Neural progenitor cell (in vitro differentiated cells): Measurements from ENCODE around the gene ATP1B3. TPM values are rescaled to one million over a fixed set of nuclear protein-coding genes. Genes with fewer than 3 reads are reported as not detected.

Experiments used
- DNase-seq: peaks from one replicate; pipeline ENCODE4 v3.0.0-alpha.2; 2016; ENCODE audit warnings: low spot score
- H2AFZ ChIP-seq: fragments of 200-600 bp; sonication (generic); replicated peaks from 2 replicates; pipeline ENCODE4 v1.6.1; 2016; ENCODE audit warnings: antibody characterized with exemption
- H3F3A ChIP-seq: fragments of 200-600 bp; sonication (generic); 2 replicates; pipeline ENCODE4 v1.6.1; 2016; ENCODE audit warnings: antibody characterized with exemption, low read depth
- H3K27ac ChIP-seq: fragments of 200-600 bp; sonication (generic); 2 replicates; pipeline ENCODE4 v1.5.1; 2016; ENCODE audit warnings: mild to moderate bottlenecking
- H3K27me3 ChIP-seq: fragments of 200-600 bp; sonication (generic); 2 replicates; pipeline ENCODE4 v1.6.1; 2016; ENCODE audit warnings: mild to moderate bottlenecking, moderate library complexity
- H3K36me3 ChIP-seq: fragments of 200-600 bp; sonication (generic); 2 replicates; pipeline ENCODE4 v1.5.1; 2016
- H3K4me1 ChIP-seq: fragments of 200-600 bp; sonication (generic); 2 replicates; pipeline ENCODE4 v1.6.1; 2016; ENCODE audit warnings: mixed run types
- H3K4me2 ChIP-seq: fragments of 200-600 bp; sonication (generic); 2 replicates; pipeline ENCODE4 v1.6.1; 2016
- H3K4me3 ChIP-seq: fragments of 200-600 bp; sonication (generic); 2 replicates; pipeline ENCODE4 v1.5.1; 2016
- H3K79me2 ChIP-seq: fragments of 200-600 bp; sonication (generic); 2 replicates; pipeline ENCODE4 v1.6.1; 2016; ENCODE audit warnings: low read depth
- H3K9ac ChIP-seq: fragments of 200-600 bp; sonication (generic); 2 replicates; pipeline ENCODE4 v1.6.1; 2016
- H3K9me3 ChIP-seq: fragments of 200-600 bp; sonication (generic); 2 replicates; pipeline ENCODE4 v1.5.1; 2016; ENCODE audit warnings: low read depth
- H4K20me1 ChIP-seq: fragments of 200-600 bp; sonication (generic); 2 replicates; pipeline ENCODE4 v1.6.1; 2016; ENCODE audit warnings: low read depth
- H3K27ac Mint-ChIP-seq: 3 replicates; pipeline ENCODE4 v1.8.0; 2021; ENCODE audit warnings: mixed read lengths
- H3K27me3 Mint-ChIP-seq: 2 replicates; pipeline ENCODE4 v1.8.0; 2022; ENCODE audit warnings: low read depth, mild to moderate bottlenecking, inconsistent platforms, moderate library complexity, mixed read lengths; ENCODE audit not compliant: insufficient read depth
- H3K36me3 Mint-ChIP-seq: 3 replicates; pipeline ENCODE4 v1.8.0; 2021; ENCODE audit warnings: mixed read lengths
- H3K4me1 Mint-ChIP-seq: 3 replicates; pipeline ENCODE4 v1.8.0; 2021; ENCODE audit warnings: mixed read lengths
- H3K4me3 Mint-ChIP-seq: 3 replicates; pipeline ENCODE4 v1.8.0; 2021; ENCODE audit warnings: mild to moderate bottlenecking, moderate library complexity, mixed read lengths
- H3K9me3 Mint-ChIP-seq: 3 replicates; pipeline ENCODE4 v1.8.0; 2020; ENCODE audit warnings: mixed read lengths
- EZH2 ChIP-seq: fragments of 200-600 bp; sonication (generic); IDR thresholded peaks from 2 replicates; pipeline ENCODE4 v1.6.1; 2017; ENCODE audit warnings: antibody characterized with exemption, mild to moderate bottlenecking, moderate library complexity
- EZH2phosphoT487 ChIP-seq: fragments of 200-600 bp; sonication (generic); IDR thresholded peaks from 2 replicates; pipeline ENCODE4 v1.6.1; 2017; ENCODE audit warnings: antibody characterized with exemption
- total RNA-seq: library from RNA; depleted of rRNA; stranded (reverse); fragments of >200 nt; gene quantifications from 2 replicates; pipeline ENCODE4 v1.2.3, GENCODE V29; 2015; ENCODE audit warnings: low replicate concordance
- TF ChIP-seq, protein P1 (sequence below): fragments of 200-600 bp; sonication (generic); IDR thresholded peaks from 2 replicates; pipeline ENCODE4 v1.5.1; 2017; ENCODE audit warnings: antibody characterized with exemption, mild to moderate bottlenecking

Gene ATP1B3
- total RNA-seq, 1 donor from 2014 or later = 95.6 TPM

DNA sequence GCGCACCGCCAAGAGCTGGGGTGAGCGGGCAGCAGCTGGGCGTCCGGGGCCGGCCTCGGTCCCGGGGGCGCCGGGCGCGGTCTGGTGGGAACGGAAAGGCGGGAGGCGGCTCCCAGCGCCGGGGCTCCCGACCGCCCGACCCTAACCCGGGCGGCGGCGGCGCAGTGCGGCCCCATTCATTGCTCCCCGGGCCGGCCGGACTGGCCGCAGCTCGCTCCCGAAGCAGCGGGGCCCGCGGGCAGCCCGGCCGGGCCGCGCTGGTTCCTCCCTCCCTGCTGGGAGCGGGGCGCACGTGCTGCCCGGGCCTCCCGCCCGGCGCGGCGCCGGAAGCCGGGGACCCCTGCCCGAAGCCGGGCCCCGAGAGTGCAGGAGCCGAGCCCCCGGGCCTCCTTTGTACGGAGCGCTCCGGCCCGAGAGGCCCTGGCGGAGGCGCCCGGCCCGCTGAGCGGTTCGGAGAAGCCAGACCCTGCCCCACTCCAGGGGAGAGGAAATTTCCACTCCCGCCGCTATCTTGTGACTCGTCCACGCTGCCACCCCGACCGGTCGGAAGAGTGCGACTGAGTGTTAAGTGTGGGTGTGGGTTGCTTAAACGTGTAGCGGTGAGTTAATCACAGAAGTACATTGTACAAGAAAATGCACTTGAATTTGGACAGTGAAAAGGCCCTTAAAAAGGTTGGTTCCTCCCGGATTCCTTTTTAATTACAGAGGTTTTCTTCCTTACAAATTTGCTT, 613 bp downstream of the ATP1B3 start:
- Mint-ChIP-seq H3K36me3 (no peaks in the 10 kb centered on the region), H3K4me3 (peak overlapping the region; percentile 93), H3K27me3 (peaks cover 5% of the 10 kb centered on the region), H3K4me1 (peaks cover 26% of the 10 kb centered on the region), H3K27ac (peak overlapping the region; percentile 82), H3K9me3 (no peaks in the 10 kb centered on the region)
- Histone ChIP-seq H3K4me2 (peak overlapping the region; percentile 93), H3K4me1 (peaks cover 16% of the 10 kb centered on the region), H2AFZ (peak overlapping the region; percentile 80), H3K79me2 (peaks cover 50% of the 10 kb centered on the region), H3K9ac (peak overlapping the region; percentile 81), H3K36me3 (no peaks in the 10 kb centered on the region), H3K4me3 (peak overlapping the region; percentile 93), H3K27ac (peak overlapping the region; percentile 95), H3K9me3 (no peaks in the 10 kb centered on the region), H3F3A (peaks cover 17% of the 10 kb centered on the region), H4K20me1 (peaks cover 37% of the 10 kb centered on the region), H3K27me3 (peaks cover 9% of the 10 kb centered on the region)
- TF ChIP-seq EZH2 (no peak), EZH2phosphoT487 (no peak)
- TF ChIP-seq, protein P1, sequence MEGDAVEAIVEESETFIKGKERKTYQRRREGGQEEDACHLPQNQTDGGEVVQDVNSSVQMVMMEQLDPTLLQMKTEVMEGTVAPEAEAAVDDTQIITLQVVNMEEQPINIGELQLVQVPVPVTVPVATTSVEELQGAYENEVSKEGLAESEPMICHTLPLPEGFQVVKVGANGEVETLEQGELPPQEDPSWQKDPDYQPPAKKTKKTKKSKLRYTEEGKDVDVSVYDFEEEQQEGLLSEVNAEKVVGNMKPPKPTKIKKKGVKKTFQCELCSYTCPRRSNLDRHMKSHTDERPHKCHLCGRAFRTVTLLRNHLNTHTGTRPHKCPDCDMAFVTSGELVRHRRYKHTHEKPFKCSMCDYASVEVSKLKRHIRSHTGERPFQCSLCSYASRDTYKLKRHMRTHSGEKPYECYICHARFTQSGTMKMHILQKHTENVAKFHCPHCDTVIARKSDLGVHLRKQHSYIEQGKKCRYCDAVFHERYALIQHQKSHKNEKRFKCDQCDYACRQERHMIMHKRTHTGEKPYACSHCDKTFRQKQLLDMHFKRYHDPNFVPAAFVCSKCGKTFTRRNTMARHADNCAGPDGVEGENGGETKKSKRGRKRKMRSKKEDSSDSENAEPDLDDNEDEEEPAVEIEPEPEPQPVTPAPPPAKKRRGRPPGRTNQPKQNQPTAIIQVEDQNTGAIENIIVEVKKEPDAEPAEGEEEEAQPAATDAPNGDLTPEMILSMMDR = no peak
- peak; percentile 77 for DNase-seq

DNA sequence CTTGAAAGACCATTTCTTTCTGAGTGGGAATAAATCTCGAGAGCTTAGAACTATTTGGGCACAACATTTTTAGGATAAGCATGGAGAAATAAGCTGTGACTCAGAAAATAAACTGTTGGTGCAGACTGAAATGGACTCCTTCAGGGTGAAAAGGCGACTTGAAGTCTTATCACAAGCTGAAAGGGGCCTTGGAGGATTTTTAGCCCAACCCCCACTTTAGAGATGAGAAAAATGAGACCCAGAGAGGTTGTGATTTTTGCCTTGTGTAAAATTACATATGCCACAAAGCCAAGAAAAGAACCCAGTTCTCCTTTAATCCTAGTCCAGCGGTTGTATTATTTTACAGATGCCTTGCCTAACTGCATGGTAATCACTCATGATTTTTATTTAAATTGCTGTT, 1.5 kb downstream of the ATP1B3 start:
- Histone ChIP-seq H3K9ac (peak overlapping the region; percentile 81), H3K27ac (no peak overlapping the region)
- no peak for TF ChIP-seq EZH2
- TF ChIP-seq, protein P1 = no peak
- TF ChIP-seq EZH2phosphoT487 = no peak

DNA sequence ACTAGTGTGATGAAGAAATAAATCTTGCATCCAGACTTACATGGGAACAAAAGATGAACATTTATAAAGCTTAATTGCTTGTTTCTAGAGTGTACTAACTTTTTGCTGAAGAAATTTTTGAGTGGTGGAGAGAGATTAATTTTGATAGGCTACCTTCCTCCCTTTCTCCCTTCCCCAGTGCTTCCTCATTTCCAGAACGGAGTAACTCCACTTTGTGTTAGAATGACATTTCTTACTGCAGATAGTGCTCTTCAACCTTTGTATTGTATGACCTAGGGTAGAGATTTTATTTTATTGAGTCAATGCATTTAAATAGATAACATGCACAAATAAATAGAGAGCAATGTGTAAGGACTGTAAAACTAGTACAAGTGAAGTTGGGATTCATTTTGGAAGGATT, 1.9 kb downstream of the ATP1B3 start:
- H4K20me1 ChIP-seq = peaks cover 49% of the 10 kb centered on the region
- peaks cover 17% of the 10 kb centered on the region for H3F3A ChIP-seq
- H3K79me2 ChIP-seq = peaks cover 63% of the 10 kb centered on the region
- no peak overlapping the region for H3K27ac ChIP-seq
- peaks cover 9% of the 10 kb centered on the region for H3K27me3 ChIP-seq
- H3K36me3 Mint-ChIP-seq = peaks cover 6% of the 10 kb centered on the region
- peaks cover 16% of the 10 kb centered on the region for H3K4me1 ChIP-seq
- TF ChIP-seq EZH2phosphoT487 = no peak
- TF ChIP-seq, protein P1 = no peak
- no peak for TF ChIP-seq EZH2
- H2AFZ ChIP-seq = no peak overlapping the region
- no peaks in the 10 kb centered on the region for H3K36me3 ChIP-seq
- peaks cover 7% of the 10 kb centered on the region for H3K27me3 Mint-ChIP-seq
- peak overlapping the region; percentile 93 for H3K4me2 ChIP-seq
- no peaks in the 10 kb centered on the region for H3K9me3 Mint-ChIP-seq
- peak overlapping the region; percentile 93 for H3K4me3 Mint-ChIP-seq
- H3K9ac ChIP-seq = no peak overlapping the region
- H3K4me1 Mint-ChIP-seq = peaks cover 26% of the 10 kb centered on the region
- DNase-seq = no peak
- H3K27ac Mint-ChIP-seq = no peak overlapping the region
- H3K9me3 ChIP-seq = no peaks in the 10 kb centered on the region
- peak overlapping the region; percentile 93 for H3K4me3 ChIP-seq

More for the DNA sequence above, 1.5 kb downstream of the ATP1B3 start:
- peaks cover 9% of the 10 kb centered on the region for H3K27me3 ChIP-seq
- peaks cover 45% of the 10 kb centered on the region for H4K20me1 ChIP-seq
- Mint-ChIP-seq H3K4me1 (peaks cover 26% of the 10 kb centered on the region), H3K9me3 (no peaks in the 10 kb centered on the region), H3K27me3 (peaks cover 7% of the 10 kb centered on the region), H3K4me3 (peak overlapping the region; percentile 93), H3K27ac (peak overlapping the region; percentile 82), H3K36me3 (peaks cover 4% of the 10 kb centered on the region)
- no peaks in the 10 kb centered on the region for H3K9me3 ChIP-seq
- peak overlapping the region; percentile 93 for H3K4me2 ChIP-seq
- DNase-seq = peak; percentile 28
- H3K4me1 ChIP-seq = peaks cover 16% of the 10 kb centered on the region
- H2AFZ ChIP-seq = no peak overlapping the region
- H3K36me3 ChIP-seq = no peaks in the 10 kb centered on the region
- H3K4me3 ChIP-seq = peak overlapping the region; percentile 93
- H3K79me2 ChIP-seq = peaks cover 58% of the 10 kb centered on the region
- H3F3A ChIP-seq = peaks cover 17% of the 10 kb centered on the region
